Panc1 (cell line): ENCODE data around the gene KCNMA1.

ENCODE experiments used
- CTCF ChIP-seq: fragments of 450-650 bp; IDR thresholded peaks from 2 replicates; pipeline ENCODE4 v1.5.1; 2017; ENCODE audit warnings: mild to moderate bottlenecking
- POLR2AphosphoS5 ChIP-seq: IDR thresholded peaks from 2 replicates; pipeline ENCODE4 v1.6.1; 2012; ENCODE audit warnings: mild to moderate bottlenecking, low read depth, low read length, moderate library complexity
- REST ChIP-seq, 2 experiments: IDR thresholded peaks; 2 replicates each; pipeline ENCODE4 v1.6.1; 2011 to 2012; ENCODE audit warnings: low read depth in 2 of 2, control low read depth in 1 of 2, low read length in 1 of 2, mild to moderate bottlenecking in 1 of 2, moderate library complexity in 1 of 2; ENCODE audit not compliant: insufficient read depth in 1 of 2
- TCF7L2 ChIP-seq: IDR thresholded peaks from 2 replicates; pipeline ENCODE4 v1.6.1; 2011; ENCODE audit warnings: mild to moderate bottlenecking, low read depth, low read length, inconsistent platforms

GRCh38 chr10:77584938-77585337 lies 52.7 kb downstream of the KCNMA1 start:
- no peak for TF ChIP-seq REST (IDR thresholded peaks at IDR 0.05; ENCODE audit: insufficient read depth in 1 of 2, low read depth in 2 of 2, low read length in 1 of 2)
- no peak for TF ChIP-seq CTCF
- TF ChIP-seq POLR2AphosphoS5 = no peak
- no peak for TF ChIP-seq TCF7L2
